MM.1S (cell line): ENCODE results near the gene TMEM69.

Experiments
- DNase-seq: peaks from one replicate; pipeline ENCODE4 v3.0.0-alpha.2; 2015
- H2AFZ ChIP-seq: fragments of 300-600 bp; sonication (generic); 2 replicates; pipeline ENCODE4 v1.6.0; 2016; ENCODE audit warnings: antibody characterized with exemption, low read length
- H3F3A ChIP-seq: fragments of 300-600 bp; sonication (generic); 2 replicates; pipeline ENCODE4 v1.6.1; 2016; ENCODE audit warnings: mild to moderate bottlenecking, antibody characterized with exemption, low read length, moderate library complexity, mixed read lengths; ENCODE audit not compliant: insufficient read depth
- H3K27ac ChIP-seq: fragments of 300-600 bp; sonication (generic); 2 replicates; pipeline ENCODE4 v1.5.1; 2016; ENCODE audit warnings: mild to moderate bottlenecking, low read length
- H3K27me3 ChIP-seq: fragments of 300-600 bp; sonication (generic); replicated peaks from 2 replicates; pipeline ENCODE4 v1.6.0; 2016; ENCODE audit warnings: low read length; ENCODE audit not compliant: insufficient read depth
- H3K36me3 ChIP-seq: fragments of 300-600 bp; sonication (generic); replicated peaks from 2 replicates; pipeline ENCODE4 v1.6.1; 2016; ENCODE audit warnings: mild to moderate bottlenecking, low read length, mixed read lengths; ENCODE audit not compliant: insufficient read depth
- H3K4me1 ChIP-seq: fragments of 300-600 bp; sonication (generic); 2 replicates; pipeline ENCODE4 v1.6.1; 2016; ENCODE audit warnings: low read length, mixed read lengths
- H3K4me2 ChIP-seq: fragments of 300-600 bp; sonication (generic); 2 replicates; pipeline ENCODE4 v1.6.0; 2016; ENCODE audit warnings: low read depth, low read length
- H3K4me3 ChIP-seq: fragments of 300-600 bp; sonication (generic); 2 replicates; pipeline ENCODE4 v1.5.1; 2016; ENCODE audit warnings: low read length, mixed read lengths
- H3K79me2 ChIP-seq: fragments of 300-600 bp; sonication (generic); 2 replicates; pipeline ENCODE4 v1.6.1; 2016; ENCODE audit warnings: mixed run types, low read length, mixed read lengths
- H3K9ac ChIP-seq: fragments of 300-600 bp; sonication (generic); 2 replicates; pipeline ENCODE4 v1.6.1; 2016; ENCODE audit warnings: low read length, mixed read lengths
- H3K9me2 ChIP-seq: fragments of 300-600 bp; sonication (generic); replicated peaks from 2 replicates; pipeline ENCODE4 v1.6.1; 2016; ENCODE audit warnings: mild to moderate bottlenecking, low read length, mixed read lengths; ENCODE audit not compliant: insufficient read depth
- H3K9me3 ChIP-seq: fragments of 300-600 bp; sonication (generic); replicated peaks from 2 replicates; pipeline ENCODE4 v1.6.1; 2016; ENCODE audit warnings: mild to moderate bottlenecking, low read length, mixed read lengths; ENCODE audit not compliant: insufficient read depth
- H4K20me1 ChIP-seq: fragments of 300-600 bp; sonication (generic); 2 replicates; pipeline ENCODE4 v1.6.1; 2016; ENCODE audit warnings: mild to moderate bottlenecking, low read length, moderate library complexity, mixed read lengths; ENCODE audit not compliant: insufficient read depth
- EZH2 ChIP-seq: fragments of 300-600 bp; sonication (generic); optimal IDR thresholded peaks from 2 replicates; pipeline ENCODE3; 2017; ENCODE audit warnings: low read depth, mild to moderate bottlenecking, antibody characterized with exemption, low read length, mixed read lengths
- EZH2phosphoT487 ChIP-seq: fragments of 300-600 bp; sonication (generic); IDR thresholded peaks from 2 replicates; pipeline ENCODE4 v1.6.1; 2018; ENCODE audit warnings: antibody characterized with exemption, low read length
- TF ChIP-seq, protein P1 (sequence below): fragments of 300-600 bp; sonication (generic); IDR thresholded peaks from 2 replicates; pipeline ENCODE4 v1.5.1; 2016; ENCODE audit warnings: antibody characterized with exemption, low read length, mixed read lengths

TMEM69 gene

DNA sequence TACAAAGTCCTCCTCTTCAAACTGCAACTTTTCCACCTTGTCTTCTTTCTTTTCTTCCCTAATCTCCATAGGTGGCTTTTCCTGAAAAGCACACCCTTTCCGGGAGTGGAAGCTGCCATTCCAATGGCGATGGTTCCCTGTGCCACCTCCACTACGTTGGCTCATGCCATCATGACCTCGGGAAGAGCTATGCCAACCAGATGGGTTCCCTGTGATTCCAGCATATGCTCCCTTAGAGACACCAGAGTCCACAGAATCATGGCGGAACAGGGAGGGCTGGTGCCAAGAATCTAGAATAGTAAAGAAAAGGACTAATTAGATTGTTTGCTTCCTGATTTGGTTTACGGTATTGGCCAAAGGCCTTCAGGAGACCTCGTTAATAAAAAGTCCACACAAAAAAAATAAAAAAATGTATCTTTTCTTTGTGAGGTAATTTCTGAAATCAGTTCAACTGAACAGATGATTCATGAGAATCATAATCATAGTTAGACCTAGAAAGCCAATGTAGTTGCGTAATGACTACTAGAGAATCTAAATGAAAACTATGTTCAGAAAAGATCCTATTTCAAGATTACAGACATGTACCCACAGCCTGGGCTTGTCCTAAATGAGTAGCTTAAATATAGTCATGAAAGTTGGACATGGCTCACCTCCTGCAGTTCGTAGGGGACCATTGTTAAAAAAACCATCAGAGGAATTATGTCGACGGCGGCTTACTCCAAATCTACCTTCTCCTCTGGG, 33.3 kb upstream of the TMEM69 start:
- H3K79me2 ChIP-seq = peaks cover 64% of the 10 kb centered on the region
- peaks cover 17% of the 10 kb centered on the region for H3K4me1 ChIP-seq
- H3F3A ChIP-seq = 0 out of 2 replicates have a peak, but pooled peaks cover 8% of the 10 kb centered on the region
- H3K9me3 ChIP-seq = no peaks in the 10 kb centered on the region
- H3K27me3 ChIP-seq = no peaks in the 10 kb centered on the region
- peaks cover 9% of the 10 kb centered on the region; the same call in 1 of the 2 replicates for H3K36me3 ChIP-seq
- no peak overlapping the region for H3K4me2 ChIP-seq
- H2AFZ ChIP-seq = no peak overlapping the region
- no peak overlapping the region for H3K27ac ChIP-seq
- no peak overlapping the region for H3K9ac ChIP-seq
- TF ChIP-seq, protein P1, sequence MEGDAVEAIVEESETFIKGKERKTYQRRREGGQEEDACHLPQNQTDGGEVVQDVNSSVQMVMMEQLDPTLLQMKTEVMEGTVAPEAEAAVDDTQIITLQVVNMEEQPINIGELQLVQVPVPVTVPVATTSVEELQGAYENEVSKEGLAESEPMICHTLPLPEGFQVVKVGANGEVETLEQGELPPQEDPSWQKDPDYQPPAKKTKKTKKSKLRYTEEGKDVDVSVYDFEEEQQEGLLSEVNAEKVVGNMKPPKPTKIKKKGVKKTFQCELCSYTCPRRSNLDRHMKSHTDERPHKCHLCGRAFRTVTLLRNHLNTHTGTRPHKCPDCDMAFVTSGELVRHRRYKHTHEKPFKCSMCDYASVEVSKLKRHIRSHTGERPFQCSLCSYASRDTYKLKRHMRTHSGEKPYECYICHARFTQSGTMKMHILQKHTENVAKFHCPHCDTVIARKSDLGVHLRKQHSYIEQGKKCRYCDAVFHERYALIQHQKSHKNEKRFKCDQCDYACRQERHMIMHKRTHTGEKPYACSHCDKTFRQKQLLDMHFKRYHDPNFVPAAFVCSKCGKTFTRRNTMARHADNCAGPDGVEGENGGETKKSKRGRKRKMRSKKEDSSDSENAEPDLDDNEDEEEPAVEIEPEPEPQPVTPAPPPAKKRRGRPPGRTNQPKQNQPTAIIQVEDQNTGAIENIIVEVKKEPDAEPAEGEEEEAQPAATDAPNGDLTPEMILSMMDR = no peak
- TF ChIP-seq EZH2phosphoT487 (no peak), EZH2 (no peak)
- H3K9me2 ChIP-seq = no peaks in the 10 kb centered on the region
- no peak for DNase-seq
- H3K4me3 ChIP-seq = no peak overlapping the region
- no peaks in the 10 kb centered on the region for H4K20me1 ChIP-seq

DNA sequence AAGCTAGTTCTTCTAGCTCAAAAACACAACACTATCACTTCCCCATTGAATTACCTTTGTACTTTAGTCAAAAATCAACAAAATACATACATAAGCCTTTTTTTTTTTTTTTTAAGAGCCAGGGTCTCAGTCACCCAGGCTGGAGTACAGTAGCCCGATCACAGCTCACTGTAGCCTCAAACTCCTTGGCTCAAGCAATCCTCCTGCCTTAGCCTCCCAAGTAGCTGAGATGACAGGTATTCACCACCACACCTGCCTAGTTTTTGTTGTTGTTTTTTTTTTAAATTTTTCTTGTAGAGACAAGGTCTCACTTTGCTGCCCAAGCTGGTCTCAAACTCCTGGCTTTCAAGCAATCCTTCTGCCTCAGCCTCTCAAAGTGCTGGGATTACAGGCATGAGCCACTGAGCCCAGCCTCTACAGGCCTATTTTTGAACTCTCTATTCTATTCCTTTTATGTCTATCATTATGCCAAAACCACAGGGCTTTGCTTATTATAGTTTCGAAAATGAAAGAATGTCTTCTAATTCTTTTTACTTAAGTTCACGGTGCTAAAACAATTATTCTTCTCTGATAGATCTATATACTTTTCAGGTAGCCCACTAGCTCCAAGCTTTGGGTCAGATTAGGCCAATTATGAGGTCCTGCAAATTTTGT, 31.3 kb upstream of the TMEM69 start:
- Histone ChIP-seq H3K27me3 (no peaks in the 10 kb centered on the region), H2AFZ (no peak overlapping the region), H3K4me3 (no peak overlapping the region), H3K9me2 (no peaks in the 10 kb centered on the region), H3K4me1 (peaks cover 17% of the 10 kb centered on the region), H3K9me3 (no peaks in the 10 kb centered on the region), H3K79me2 (peaks cover 66% of the 10 kb centered on the region), H3F3A (0 out of 2 replicates have a peak, but pooled peaks cover 8% of the 10 kb centered on the region), H3K27ac (peak overlapping the region; percentile 45; the same call in 1 of the 2 replicates), H3K4me2 (peak overlapping the region; percentile 52), H3K9ac (no peak overlapping the region), H4K20me1 (no peaks in the 10 kb centered on the region), H3K36me3 (peaks cover 7% of the 10 kb centered on the region; the same call in 1 of the 2 replicates)
- peak; percentile 71 for DNase-seq
- no peak for TF ChIP-seq EZH2
- no peak for TF ChIP-seq EZH2phosphoT487
- TF ChIP-seq, protein P1 = no peak

DNA sequence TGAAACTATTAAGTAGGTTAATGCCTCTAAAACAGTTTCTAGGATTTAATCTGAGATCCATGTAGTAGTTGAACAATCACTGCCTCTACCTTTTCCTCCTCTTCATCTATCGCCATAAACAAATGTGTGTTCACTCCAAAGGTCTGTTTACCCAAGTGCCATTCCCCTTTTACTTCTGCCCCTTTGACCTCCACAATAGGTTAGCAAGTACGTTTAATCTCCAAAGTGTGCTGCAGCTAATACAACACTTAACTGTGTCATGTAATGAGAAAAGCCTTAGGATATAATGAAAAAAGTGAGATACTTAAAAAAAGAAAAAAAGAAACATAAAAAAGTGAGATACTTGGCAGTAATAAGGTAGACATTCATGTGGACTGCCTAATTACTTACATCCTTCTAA, 29.8 kb upstream of the TMEM69 start:
- no peak overlapping the region for H2AFZ ChIP-seq
- peaks cover 6% of the 10 kb centered on the region; the same call in 1 of the 2 replicates for H3K36me3 ChIP-seq

More for the DNA sequence above, 29.8 kb upstream of the TMEM69 start:
- Histone ChIP-seq H3K4me2 (no peak overlapping the region), H3K4me3 (no peak overlapping the region), H4K20me1 (peaks cover 3% of the 10 kb centered on the region; the same call in 1 of the 2 replicates), H3K27me3 (no peaks in the 10 kb centered on the region), H3K9me2 (no peaks in the 10 kb centered on the region), H3K9ac (no peak overlapping the region), H3K9me3 (no peaks in the 10 kb centered on the region), H3K79me2 (peaks cover 74% of the 10 kb centered on the region), H3K4me1 (peaks cover 17% of the 10 kb centered on the region), H3K27ac (no peak overlapping the region), H3F3A (0 out of 2 replicates have a peak, but pooled peaks cover 8% of the 10 kb centered on the region)
- no peak for DNase-seq
- TF ChIP-seq, protein P1 = no peak
- TF ChIP-seq EZH2phosphoT487 = no peak
- TF ChIP-seq EZH2 = no peak
